Endometrial microvascular endothelial cells (primary cell): Measurements from ENCODE around the gene UGT3A1. TPM values are rescaled to one million over a fixed set of nuclear protein-coding genes. Genes with fewer than 3 reads are reported as not detected.
"Not testable (repeated sequence)": the region's sequence is repeated elsewhere in the genome, so short reads cannot be mapped to it uniquely, and the experiment has no call there.

Experiments
- in situ Hi-C: cut with HindIII; loops from 2 replicates; pipeline ENCODE4 v1.10.0; 2017; ENCODE audit warnings: low sequenced_read_pairs, low pct_unique_long_range_greater_than_20kb; ENCODE audit errors: inconsistent ontology term
- total RNA-seq: library from RNA; depleted of rRNA; stranded (reverse); fragments of >200 nt; gene quantifications from one replicate; pipeline ENCODE4 v1.2.3, GENCODE V29; 2015; ENCODE audit errors: inconsistent ontology term

UGT3A1 gene
- total RNA-seq, 1 donor from 2014 or later, result not detected

- in situ Hi-C loops, result no loop called here
These were observed 4.9 kb upstream of the UGT3A1 start for GRCh38 chr5:35996076-35996475.

- in situ Hi-C loops, result no loop called here
These were observed 670 bp downstream of the UGT3A1 start for GRCh38 chr5:35990520-35990919.

- in situ Hi-C loops, result no loop called here
These were observed 2.7 kb downstream of the UGT3A1 start for GRCh38 chr5:35988529-35988928.

- in situ Hi-C loops, result no loop called here
These were observed 3.4 kb downstream of the UGT3A1 start for GRCh38 chr5:35987776-35988175.

- in situ Hi-C loops, result no loop called here
These were observed 11.5 kb downstream of the UGT3A1 start for GRCh38 chr5:35979715-35980114.

- in situ Hi-C loops, result not testable (repeated sequence)
These were observed 14.3 kb downstream of the UGT3A1 start for GRCh38 chr5:35976859-35977258.

- in situ Hi-C loops, result no loop called here
These were observed 16.6 kb downstream of the UGT3A1 start for GRCh38 chr5:35974570-35974969.

GRCh38 chr5:35971878-35972210 is 19.3 kb downstream of the UGT3A1 start:
- in situ Hi-C loops, result no loop called here

- in situ Hi-C loops, result no loop called here
These were observed 19.9 kb downstream of the UGT3A1 start for GRCh38 chr5:35971186-35971877.

GRCh38 chr5:35963381-35963843 is 27.8 kb downstream of the UGT3A1 start:
- in situ Hi-C loops, result no loop called here

GRCh38 chr5:35960328-35960727 is 30.9 kb downstream of the UGT3A1 start:
- in situ Hi-C loops, result no loop called here

- in situ Hi-C loops, result no loop called here
These were observed 34.8 kb downstream of the UGT3A1 start for GRCh38 chr5:35956429-35956828.

- in situ Hi-C loops, result no loop called here
These were observed 37.0 kb downstream of the UGT3A1 start for GRCh38 chr5:35954175-35954574.

- in situ Hi-C loops, result no loop called here
These were observed 44.1 kb downstream of the UGT3A1 start for GRCh38 chr5:35947085-35947484.

GRCh38 chr5:35939639-35940038 is 51.6 kb downstream of the UGT3A1 start:
- in situ Hi-C loops, result no loop called here

- in situ Hi-C loops, result no loop called here
These were observed 52.5 kb downstream of the UGT3A1 start, which contains the start of gene CAPSL for GRCh38 chr5:35938568-35939227. CAPSL (minus strand) TSS chr5:35938622; CDS start chr5:35921120, 17,502 bp downstream.

- in situ Hi-C loops, result no loop called here
These were observed 64.7 kb downstream of the UGT3A1 start for GRCh38 chr5:35926389-35927051.

GRCh38 chr5:35924950-35925722 is 66.1 kb downstream of the UGT3A1 start:
- in situ Hi-C loops, result no loop called here
